Measurements from ENCODE around the gene CCDC83.

Gene CCDC83

GRCh38 chr11:85886089-85887056 lies 31.2 kb downstream of the CCDC83 start:
- TF ChIP-seq CEBPB (IDR thresholded peaks at IDR 0.05) (no peak), MAX (IDR thresholded peaks at IDR 0.05) (no peak), TAF1 (IDR thresholded peaks at IDR 0.05; ENCODE audit: low read depth) (no peak), ZBTB7A (IDR thresholded peaks at IDR 0.05; ENCODE audit: low read depth) (no peak), USF1 (IDR thresholded peaks at IDR 0.05) (no peak), RAD21 (IDR thresholded peaks at IDR 0.05; ENCODE audit: low read depth) (no peak), EGR1 (IDR thresholded peaks at IDR 0.05) (no peak), NFIC (IDR thresholded peaks at IDR 0.05) (no peak), EP300 (IDR thresholded peaks at IDR 0.05; ENCODE audit: borderline replicate concordance) (no peak), REST (IDR thresholded peaks at IDR 0.05; ENCODE audit: low read depth) (no peak)

GRCh38 chr11:85889108-85889507 lies 33.9 kb downstream of the CCDC83 start:
- no peak for TF ChIP-seq TCF12 (IDR thresholded peaks at IDR 0.05; ENCODE audit: low read depth)
- no peak for TF ChIP-seq EGR1 (IDR thresholded peaks at IDR 0.05)
- TF ChIP-seq NFIC (IDR thresholded peaks at IDR 0.05) = no peak
- TF ChIP-seq RAD21 (IDR thresholded peaks at IDR 0.05; ENCODE audit: low read depth) = no peak
- TF ChIP-seq REST (IDR thresholded peaks at IDR 0.05; ENCODE audit: low read depth) = no peak
- TF ChIP-seq ZBTB7A (IDR thresholded peaks at IDR 0.05; ENCODE audit: low read depth) = no peak
- TF ChIP-seq FOXM1 (IDR thresholded peaks at IDR 0.05; ENCODE audit: borderline replicate concordance, low read depth) = no peak
- TF ChIP-seq CREB1 (IDR thresholded peaks at IDR 0.05; ENCODE audit: low read depth) = no peak
- TF ChIP-seq TEAD4 (IDR thresholded peaks at IDR 0.05) = no peak
- no peak for TF ChIP-seq USF1 (IDR thresholded peaks at IDR 0.05)

- TF ChIP-seq TEAD4 (IDR thresholded peaks at IDR 0.05) = peak; percentile 77
- TF ChIP-seq FOXM1 (IDR thresholded peaks at IDR 0.05; ENCODE audit: borderline replicate concordance, low read depth) = no peak
Measured at GRCh38 chr11:85889676-85890579, 34.7 kb downstream of the CCDC83 start.

GRCh38 chr11:85893395-85893794 lies 38.2 kb downstream of the CCDC83 start:
- TF ChIP-seq REST (IDR thresholded peaks at IDR 0.05; ENCODE audit: low read depth) = no peak
- TF ChIP-seq CREB1 (IDR thresholded peaks at IDR 0.05; ENCODE audit: low read depth) = no peak
- no peak for TF ChIP-seq EP300 (IDR thresholded peaks at IDR 0.05; ENCODE audit: borderline replicate concordance)
- no peak for TF ChIP-seq EGR1 (IDR thresholded peaks at IDR 0.05)
- no peak for TF ChIP-seq NFIC (IDR thresholded peaks at IDR 0.05)
